Tibial artery (tissue), 4 donors: Measurements from ENCODE around the gene SERAC1.

Experiments
- DNase-seq, 2 donors: peaks; one replicate each; pipeline ENCODE4 v3.0.0-alpha.2; 2019
- H3K27ac ChIP-seq, 2 donors: fragments of 200-600 bp; sonication (generic) in 1 of 2; 1 replicate in 1 of 2; 2 replicates in 1 of 2; pipeline ENCODE4 v1.5.1; 2018 to 2019; ENCODE audit warnings: mild to moderate bottlenecking in 1 of 2
- H3K27me3 ChIP-seq, 2 donors: fragments of 200-600 bp; sonication (generic) in 1 of 2; one replicate each; pipeline versions ENCODE4 v1.5.1 to v1.6.0; 2016 to 2019
- H3K36me3 ChIP-seq, 3 donors: fragments of 200-600 bp; sonication (generic) in 2 of 3; one replicate each; pipeline ENCODE4 v1.5.1; 2016 to 2019; ENCODE audit warnings: mild to moderate bottlenecking in 2 of 3
- H3K4me1 ChIP-seq, 4 donors: fragments of 200-600 bp; sonication (generic) in 2 of 4; 1 replicate in 3 of 4; 2 replicates in 1 of 4; pipeline ENCODE4 v1.5.1; 2016 to 2019
- H3K4me3 ChIP-seq, 2 donors: fragments of 200-600 bp; sonication (generic) in 1 of 2; 1 replicate in 1 of 2; 2 replicates in 1 of 2; pipeline ENCODE4 v1.5.1; 2018 to 2019; ENCODE audit warnings: mild to moderate bottlenecking in 2 of 2
- H3K9me3 ChIP-seq, 3 donors: fragments of 200-600 bp; sonication (generic) in 1 of 3; one replicate each; pipeline ENCODE4 v1.5.1; 2016 to 2019
- intact Hi-C: fragments of 100-400 bp; cut with DNase I; formaldehyde crosslinking; loops from one replicate; pipeline ENCODE4 v1.15.0; 2023; ENCODE audit warnings: low total_unique reads
- TF ChIP-seq, protein P1 (sequence below), 2 experiments: fragments of 200-600 bp in 1 of 2; fragments of 450-650 bp in 1 of 2; IDR thresholded peaks; one replicate each; pipeline ENCODE4 v1.5.1; 2017 to 2019; ENCODE audit warnings: antibody characterized with exemption in 2 of 2, mild to moderate bottlenecking in 1 of 2, moderate library complexity in 1 of 2

The SERAC1 gene

GRCh38 chr6:158150701-158151100, 17.4 kb downstream of the SERAC1 start:
- intact Hi-C loops, result no loop called here
- Histone ChIP-seq H3K9me3 (no peaks in the 10 kb centered on the region), H3K4me3 (no peak overlapping the region), H3K27ac (no peak overlapping the region), H3K4me1 (no peaks in the 10 kb centered on the region), H3K36me3 (peaks cover 17 to 42% (median 39%) of the 10 kb centered on the region in 3 donors), H3K27me3 (no peaks in the 10 kb centered on the region)
- no peak for DNase-seq
- TF ChIP-seq, protein P1, sequence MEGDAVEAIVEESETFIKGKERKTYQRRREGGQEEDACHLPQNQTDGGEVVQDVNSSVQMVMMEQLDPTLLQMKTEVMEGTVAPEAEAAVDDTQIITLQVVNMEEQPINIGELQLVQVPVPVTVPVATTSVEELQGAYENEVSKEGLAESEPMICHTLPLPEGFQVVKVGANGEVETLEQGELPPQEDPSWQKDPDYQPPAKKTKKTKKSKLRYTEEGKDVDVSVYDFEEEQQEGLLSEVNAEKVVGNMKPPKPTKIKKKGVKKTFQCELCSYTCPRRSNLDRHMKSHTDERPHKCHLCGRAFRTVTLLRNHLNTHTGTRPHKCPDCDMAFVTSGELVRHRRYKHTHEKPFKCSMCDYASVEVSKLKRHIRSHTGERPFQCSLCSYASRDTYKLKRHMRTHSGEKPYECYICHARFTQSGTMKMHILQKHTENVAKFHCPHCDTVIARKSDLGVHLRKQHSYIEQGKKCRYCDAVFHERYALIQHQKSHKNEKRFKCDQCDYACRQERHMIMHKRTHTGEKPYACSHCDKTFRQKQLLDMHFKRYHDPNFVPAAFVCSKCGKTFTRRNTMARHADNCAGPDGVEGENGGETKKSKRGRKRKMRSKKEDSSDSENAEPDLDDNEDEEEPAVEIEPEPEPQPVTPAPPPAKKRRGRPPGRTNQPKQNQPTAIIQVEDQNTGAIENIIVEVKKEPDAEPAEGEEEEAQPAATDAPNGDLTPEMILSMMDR (IDR thresholded peaks at IDR 0.05), result no peak

GRCh38 chr6:158149641-158150040, 18.4 kb downstream of the SERAC1 start:
- H3K27me3 ChIP-seq, result no peaks in the 10 kb centered on the region
- peaks cover 21 to 41% (median 37%) of the 10 kb centered on the region in 3 donors for H3K36me3 ChIP-seq
- intact Hi-C loops, result no loop called here
- no peak for DNase-seq
- no peak overlapping the region for H3K4me3 ChIP-seq
- H3K27ac ChIP-seq, result no peak overlapping the region
- TF ChIP-seq, protein P1 (IDR thresholded peaks at IDR 0.05), result no peak
- H3K9me3 ChIP-seq, result no peaks in the 10 kb centered on the region
- H3K4me1 ChIP-seq, result no peaks in the 10 kb centered on the region

GRCh38 chr6:158143700-158144099, 24.4 kb downstream of the SERAC1 start:
- intact Hi-C loops, result no loop called here
- Histone ChIP-seq H3K4me1 (no peaks in the 10 kb centered on the region), H3K27ac (no peak overlapping the region), H3K36me3 (peaks cover 35 to 66% (median 57%) of the 10 kb centered on the region in 3 donors), H3K27me3 (no peaks in the 10 kb centered on the region), H3K9me3 (no peaks in the 10 kb centered on the region), H3K4me3 (no peak overlapping the region)
- no peak for DNase-seq
- TF ChIP-seq, protein P1 (IDR thresholded peaks at IDR 0.05), result no peak

DNA sequence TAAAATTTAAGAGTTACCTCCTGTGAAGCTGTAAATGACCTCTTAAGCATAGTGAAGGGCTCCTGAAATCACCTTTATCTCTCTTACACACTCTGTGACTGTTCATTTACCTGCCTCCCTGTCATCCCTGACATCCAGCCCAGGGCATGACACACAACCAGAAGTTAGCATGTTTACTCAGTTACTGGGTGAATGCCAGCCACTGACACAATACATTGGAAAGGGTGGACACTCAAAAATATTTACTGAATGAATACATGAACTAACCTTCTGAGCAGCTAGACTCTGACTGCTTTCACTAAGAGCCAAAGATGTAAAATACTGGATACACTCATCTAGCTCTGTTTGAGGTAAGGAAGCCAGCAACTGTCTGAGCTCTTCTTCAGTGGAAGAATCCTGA, 25.3 kb downstream of the SERAC1 start:
- DNase-seq, result no peak
- Histone ChIP-seq H3K36me3 (peaks cover 39 to 59% (median 57%) of the 10 kb centered on the region in 3 donors), H3K4me3 (no peak overlapping the region), H3K27me3 (no peaks in the 10 kb centered on the region), H3K27ac (no peak overlapping the region), H3K9me3 (no peaks in the 10 kb centered on the region), H3K4me1 (no peaks in the 10 kb centered on the region)
- TF ChIP-seq, protein P1 (IDR thresholded peaks at IDR 0.05), result no peak
- intact Hi-C loops, result no loop called here

- no peak for DNase-seq
- Histone ChIP-seq H3K27me3 (no peaks in the 10 kb centered on the region), H3K4me1 (no peaks in the 10 kb centered on the region), H3K9me3 (no peaks in the 10 kb centered on the region), H3K27ac (no peak overlapping the region), H3K4me3 (no peak overlapping the region), H3K36me3 (peaks cover 13 to 34% (median 15%) of the 10 kb centered on the region in 3 donors)
- TF ChIP-seq, protein P1 (IDR thresholded peaks at IDR 0.05), result peak in 1 of 2 experiments; percentile 11
- intact Hi-C loops, result no loop called here
Observed at GRCh38 chr6:158131926-158132325, 36.1 kb downstream of the SERAC1 start.

- Histone ChIP-seq H3K36me3 (peaks cover 19 to 44% (median 38%) of the 10 kb centered on the region in 3 donors), H3K9me3 (no peaks in the 10 kb centered on the region), H3K4me3 (no peak overlapping the region), H3K27ac (no peak overlapping the region), H3K27me3 (no peaks in the 10 kb centered on the region), H3K4me1 (no peaks in the 10 kb centered on the region)
- TF ChIP-seq, protein P1 (IDR thresholded peaks at IDR 0.05), result no peak
- no peak for DNase-seq
- intact Hi-C loops, result no loop called here
Observed at GRCh38 chr6:158125271-158125670, 42.8 kb downstream of the SERAC1 start.
